Inflammatory macrophage treated with lipopolysaccharide for 4 hours (primary cell): ENCODE measurements around the gene NBAS.

Source experiments
- DNase-seq: peaks from one replicate; pipeline ENCODE4 v3.0.0-alpha.2; 2020

Gene NBAS

GRCh38 chr2:15560988-15561573, at the start of gene NBAS:
Gene NBAS (minus strand): TSS chr2:15561334. CDS start chr2:15561304, 30 bp downstream.
- peak; percentile 86 for DNase-seq

GRCh38 chr2:15610430-15610952, 49.4 kb upstream of the NBAS start:
- no peak for DNase-seq

- no peak for DNase-seq
Observed at GRCh38 chr2:15609341-15610042, 48.4 kb upstream of the NBAS start.

- no peak for DNase-seq
Observed at GRCh38 chr2:15608392-15608761, 47.2 kb upstream of the NBAS start.

- no peak for DNase-seq
Observed at GRCh38 chr2:15607709-15608391, 46.7 kb upstream of the NBAS start.

- DNase-seq: no peak
Observed at GRCh38 chr2:15606481-15607441, 45.6 kb upstream of the NBAS start.

- no peak for DNase-seq
Observed at GRCh38 chr2:15605721-15606120, 44.6 kb upstream of the NBAS start.

- no peak for DNase-seq
Observed at GRCh38 chr2:15603948-15604347, 42.8 kb upstream of the NBAS start.

- no peak for DNase-seq
Observed at GRCh38 chr2:15603044-15603765, 42.1 kb upstream of the NBAS start.

- DNase-seq: no peak
Observed at GRCh38 chr2:15602393-15602792, 41.3 kb upstream of the NBAS start.

GRCh38 chr2:15601681-15602080, 40.5 kb upstream of the NBAS start:
- no peak for DNase-seq

GRCh38 chr2:15599994-15600393, 38.9 kb upstream of the NBAS start:
- DNase-seq: no peak

- DNase-seq: no peak
Observed at GRCh38 chr2:15596968-15597367, 35.8 kb upstream of the NBAS start.

GRCh38 chr2:15596350-15596749, 35.2 kb upstream of the NBAS start:
- DNase-seq: no peak

GRCh38 chr2:15595936-15596335, 34.8 kb upstream of the NBAS start:
- no peak for DNase-seq

GRCh38 chr2:15595342-15595905, 34.3 kb upstream of the NBAS start:
- DNase-seq: no peak

- no peak for DNase-seq
Observed at GRCh38 chr2:15594291-15595256, 33.4 kb upstream of the NBAS start.

GRCh38 chr2:15593327-15593705, 32.2 kb upstream of the NBAS start:
- no peak for DNase-seq

GRCh38 chr2:15591692-15592463, 30.7 kb upstream of the NBAS start, which contains the start of gene DDX1:
Gene DDX1 (plus strand): TSS chr2:15591868. CDS start chr2:15591934, 66 bp downstream.
- DNase-seq: peak; percentile 84

- no peak for DNase-seq
Observed at GRCh38 chr2:15591373-15591691, 30.2 kb upstream of the NBAS start.
